Epithelial cell of proximal tubule (primary cell): ENCODE results near the gene TMED8. TPM values are rescaled to one million over a fixed set of nuclear protein-coding genes. Genes with fewer than 3 reads are reported as not detected.

ENCODE experiments used
- DNase-seq: peaks from one replicate; pipeline ENCODE4 v3.0.0-alpha.2; 2011; ENCODE audit warnings: low read depth
- H3K4me3 ChIP-seq: 2 replicates; pipeline ENCODE4 v1.5.1; 2011; ENCODE audit warnings: low read depth, mild to moderate bottlenecking, low read length
- total RNA-seq: library from RNA; depleted of rRNA; stranded (reverse); fragments of >200 nt; gene quantifications from 2 replicates; pipeline ENCODE4 v1.2.3, GENCODE V29; 2015
- TF ChIP-seq, protein P1 (sequence below): conservative IDR thresholded peaks from 2 replicates; pipeline ENCODE4 v1.5.1; 2012; ENCODE audit warnings: low read depth, mild to moderate bottlenecking, low read length

The TMED8 gene
- total RNA-seq, 1 donor from 2014 or later = 9.9 TPM

DNA sequence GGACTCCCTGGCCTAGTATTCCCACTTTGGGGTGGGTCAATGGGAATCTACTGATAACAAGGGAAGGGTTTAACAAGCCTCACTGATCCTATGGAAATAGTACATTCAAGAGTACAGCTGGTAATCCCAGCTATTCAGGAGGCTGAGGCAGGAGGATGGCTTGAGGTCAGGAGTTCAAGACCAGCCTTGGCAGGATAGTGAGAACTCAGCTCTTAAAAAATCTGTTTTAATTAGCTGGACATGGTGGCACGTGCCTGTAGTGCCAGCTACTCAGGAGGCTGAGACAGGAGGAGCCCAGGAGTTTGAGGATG, 60.7 kb downstream of the TMED8 start:
- TF ChIP-seq, protein P1, sequence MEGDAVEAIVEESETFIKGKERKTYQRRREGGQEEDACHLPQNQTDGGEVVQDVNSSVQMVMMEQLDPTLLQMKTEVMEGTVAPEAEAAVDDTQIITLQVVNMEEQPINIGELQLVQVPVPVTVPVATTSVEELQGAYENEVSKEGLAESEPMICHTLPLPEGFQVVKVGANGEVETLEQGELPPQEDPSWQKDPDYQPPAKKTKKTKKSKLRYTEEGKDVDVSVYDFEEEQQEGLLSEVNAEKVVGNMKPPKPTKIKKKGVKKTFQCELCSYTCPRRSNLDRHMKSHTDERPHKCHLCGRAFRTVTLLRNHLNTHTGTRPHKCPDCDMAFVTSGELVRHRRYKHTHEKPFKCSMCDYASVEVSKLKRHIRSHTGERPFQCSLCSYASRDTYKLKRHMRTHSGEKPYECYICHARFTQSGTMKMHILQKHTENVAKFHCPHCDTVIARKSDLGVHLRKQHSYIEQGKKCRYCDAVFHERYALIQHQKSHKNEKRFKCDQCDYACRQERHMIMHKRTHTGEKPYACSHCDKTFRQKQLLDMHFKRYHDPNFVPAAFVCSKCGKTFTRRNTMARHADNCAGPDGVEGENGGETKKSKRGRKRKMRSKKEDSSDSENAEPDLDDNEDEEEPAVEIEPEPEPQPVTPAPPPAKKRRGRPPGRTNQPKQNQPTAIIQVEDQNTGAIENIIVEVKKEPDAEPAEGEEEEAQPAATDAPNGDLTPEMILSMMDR = no peak
- no peak for DNase-seq
- no peak overlapping the region for H3K4me3 ChIP-seq

DNA sequence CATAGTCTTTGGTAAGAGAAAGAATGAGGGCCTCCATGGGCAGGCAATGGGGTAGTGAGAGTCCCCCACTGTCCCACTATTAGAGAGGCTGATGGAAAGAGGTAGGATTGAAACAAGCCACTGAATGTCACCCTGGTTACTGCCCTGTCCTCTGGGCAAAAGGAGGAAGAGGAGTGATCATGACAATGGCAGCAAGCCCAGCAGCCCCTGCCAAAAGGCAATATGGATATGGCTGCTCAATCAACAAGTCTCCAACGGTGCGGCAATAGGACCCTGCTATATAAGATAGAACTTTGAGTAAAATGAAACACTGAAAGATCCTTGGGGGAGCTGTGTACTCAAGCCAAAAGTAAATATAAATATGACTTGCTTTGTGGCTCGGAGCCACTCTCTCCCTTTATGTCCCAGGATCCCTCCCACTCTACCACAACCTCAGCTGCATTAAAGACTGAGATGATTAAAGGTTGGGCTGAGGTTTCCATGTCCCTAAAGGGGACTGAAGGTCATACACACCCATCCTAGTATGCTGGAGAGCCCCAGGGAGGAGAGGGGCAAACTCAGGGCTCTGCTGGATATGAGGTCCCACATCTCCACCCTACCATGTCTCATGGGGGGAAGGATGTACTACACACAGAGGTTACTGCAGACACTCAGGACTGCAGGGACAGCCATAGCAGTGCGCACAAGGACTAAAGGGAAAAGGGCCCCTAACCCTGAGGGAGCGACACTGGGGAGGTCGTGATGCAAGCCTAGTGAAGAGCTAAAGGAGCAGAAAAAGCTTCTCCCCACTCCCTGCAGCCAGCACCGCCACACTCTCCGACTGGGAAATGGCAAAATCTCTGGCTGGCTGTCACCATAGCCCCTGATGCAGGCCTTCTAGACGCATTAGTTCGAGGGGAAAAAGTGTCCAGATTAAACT, 62.1 kb downstream of the TMED8 start:
- no peak overlapping the region for H3K4me3 ChIP-seq
- TF ChIP-seq, protein P1 = no peak
- no peak for DNase-seq

DNA sequence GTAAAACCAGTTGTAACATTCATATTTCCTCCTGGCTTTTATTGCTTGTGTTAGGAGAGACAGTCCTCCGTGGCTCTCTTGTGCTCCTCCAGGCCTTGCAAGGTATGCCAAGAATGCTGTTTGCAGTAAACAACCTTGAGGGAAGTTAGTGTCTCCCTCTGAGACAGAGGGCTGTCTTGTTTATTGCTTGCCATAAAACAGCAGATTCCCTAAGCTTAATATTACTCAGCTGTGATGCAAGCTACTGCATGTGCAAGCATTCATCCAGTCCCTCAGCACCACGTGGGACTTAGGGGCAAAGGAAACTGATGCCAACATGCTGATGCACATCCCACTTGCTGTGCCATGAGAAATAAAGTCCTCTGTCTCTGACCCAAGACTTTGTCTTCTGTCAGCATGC, 62.9 kb downstream of the TMED8 start:
- DNase-seq = peak; percentile 91
- TF ChIP-seq, protein P1 = no peak
- H3K4me3 ChIP-seq = no peak overlapping the region

DNA sequence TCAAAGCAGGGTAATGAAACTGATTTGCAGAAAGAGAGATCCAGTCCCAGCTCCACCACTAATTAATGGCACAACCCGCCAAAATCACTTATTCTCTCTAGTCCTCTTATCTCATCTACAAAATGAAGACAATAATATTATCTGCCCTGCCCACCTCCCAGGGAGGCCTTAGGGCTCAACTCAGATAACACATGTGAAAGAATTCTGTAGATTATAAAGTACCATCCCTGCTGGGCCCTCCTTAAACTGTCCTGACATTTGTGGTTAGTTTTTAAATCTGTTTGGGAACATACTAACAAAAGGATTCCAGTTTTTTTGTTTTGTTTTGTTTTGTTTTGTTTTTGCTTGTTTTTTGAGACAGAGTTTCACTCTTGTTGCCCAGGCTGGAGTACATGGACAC, 63.5 kb downstream of the TMED8 start:
- TF ChIP-seq, protein P1 = no peak
- H3K4me3 ChIP-seq = no peak overlapping the region
- DNase-seq = no peak

DNA sequence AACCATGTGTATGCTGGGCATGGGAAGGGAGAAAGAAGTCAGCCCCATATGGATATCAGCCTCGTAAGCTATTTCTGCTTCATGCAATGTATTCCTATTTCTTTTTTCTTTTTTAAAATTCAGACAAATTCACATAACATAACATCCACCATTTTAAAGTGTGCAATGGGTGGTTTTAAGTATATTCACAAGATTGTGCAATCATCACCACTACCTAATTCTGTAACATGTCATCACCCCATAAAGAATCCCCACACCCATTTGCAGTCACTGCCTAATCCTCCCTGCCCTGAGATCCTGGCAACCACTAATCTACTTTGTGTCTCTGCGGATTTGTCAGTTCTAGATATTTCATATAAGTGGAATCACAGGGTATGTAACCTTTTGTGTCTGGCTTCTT, 65.7 kb downstream of the TMED8 start:
- no peak for DNase-seq
- TF ChIP-seq, protein P1 = no peak
- no peak overlapping the region for H3K4me3 ChIP-seq

DNA sequence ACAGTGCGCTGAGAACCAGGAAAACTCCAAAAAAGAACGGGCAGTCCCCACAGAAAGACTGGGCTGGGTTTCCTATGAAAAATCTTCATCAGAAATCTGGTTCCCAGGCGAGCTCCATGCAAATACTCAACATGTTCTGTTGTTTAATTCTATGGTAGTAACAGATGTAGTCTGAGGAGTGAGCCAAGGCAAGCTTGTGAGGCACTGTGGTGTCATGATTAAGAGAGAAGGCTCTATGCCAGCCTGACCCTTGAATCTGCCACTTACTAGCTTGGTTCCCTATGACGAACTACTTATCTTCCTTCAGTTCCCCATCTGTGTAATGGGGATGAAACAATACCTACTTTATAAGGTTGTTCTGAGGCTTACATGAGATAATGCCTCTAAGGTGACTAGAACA, 66.9 kb downstream of the TMED8 start:
- DNase-seq = no peak
- TF ChIP-seq, protein P1 = no peak
- no peak overlapping the region for H3K4me3 ChIP-seq

DNA sequence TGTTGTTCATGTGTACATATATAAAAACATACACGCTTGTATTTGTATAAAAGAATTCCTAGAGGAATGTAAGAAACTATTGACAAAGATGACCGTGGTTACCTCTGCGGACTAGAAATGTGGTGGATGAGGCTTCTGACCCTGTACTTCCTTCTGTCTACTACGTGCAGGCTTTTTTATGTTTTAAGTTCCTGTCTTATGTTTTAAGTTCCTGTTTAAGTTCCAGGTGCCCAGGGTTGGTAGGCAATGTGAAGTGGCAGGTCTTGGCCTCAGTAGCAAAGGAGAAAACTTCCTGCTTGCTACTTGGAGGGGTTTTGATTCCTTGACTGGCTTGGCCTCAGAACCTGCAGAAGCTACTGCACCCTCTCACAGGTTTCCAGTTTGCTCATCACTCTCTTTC, 67.8 kb downstream of the TMED8 start:
- H3K4me3 ChIP-seq = no peak overlapping the region
- TF ChIP-seq, protein P1 = no peak
- DNase-seq = no peak
